IPS DF 6.9 (cell line): ENCODE results near the gene DHX36.

ENCODE experiments used
- DNase-seq: peaks from one replicate; pipeline ENCODE4 v3.0.0-alpha.2; 2013; ENCODE audit warnings: low read depth, low spot score
- H3K27ac ChIP-seq: one replicate; pipeline ENCODE4 v1.5.1; 2013; ENCODE audit warnings: low read length, control low read depth
- H3K27me3 ChIP-seq: 2 replicates; pipeline ENCODE4 v1.6.1; 2013; ENCODE audit warnings: mild to moderate bottlenecking, low read length; ENCODE audit not compliant: control insufficient read depth, insufficient read depth
- H3K36me3 ChIP-seq: 2 replicates; pipeline ENCODE4 v1.6.1; 2013; ENCODE audit warnings: low read length; ENCODE audit not compliant: control insufficient read depth, insufficient read depth
- H3K4me1 ChIP-seq: 2 replicates; pipeline ENCODE4 v1.6.1; 2013; ENCODE audit warnings: low read length; ENCODE audit not compliant: control insufficient read depth, insufficient read depth
- H3K4me3 ChIP-seq: 2 replicates; pipeline ENCODE4 v1.5.1; 2013; ENCODE audit warnings: mild to moderate bottlenecking, low read length
- H3K9me3 ChIP-seq: 2 replicates; pipeline ENCODE4 v1.6.1; 2013; ENCODE audit warnings: low read length, inconsistent platforms; ENCODE audit not compliant: control insufficient read depth, insufficient read depth
- WGBS: extraction: QIAGEN DNeasy Blood & Tissue Kit; methylation state at CpG from one replicate; pipeline ENCODE4 v1.1.7; 2013; ENCODE audit warnings: mixed read lengths, missing lambda C conversion rate; ENCODE audit not compliant: insufficient read length, insufficient coverage; 5-methylcytosine and 5-hydroxymethylcytosine counted together

DHX36 gene

GRCh38 chr3:154228561-154229216, 95.6 kb downstream of the DHX36 start:
- H3K27ac ChIP-seq: no peak overlapping the region
- no peak overlapping the region for H3K4me3 ChIP-seq
- no peaks in the 10 kb centered on the region for H3K36me3 ChIP-seq
- no CpG with 5 or more reads among the region's 6 CpGs for WGBS
- DNase-seq: no peak
- H3K27me3 ChIP-seq: no peaks in the 10 kb centered on the region
- H3K4me1 ChIP-seq: no peaks in the 10 kb centered on the region; the same call in 1 of the 2 replicates
- no peaks in the 10 kb centered on the region for H3K9me3 ChIP-seq

GRCh38 chr3:154227531-154227930, 96.8 kb downstream of the DHX36 start:
- Histone ChIP-seq H3K27me3 (no peaks in the 10 kb centered on the region), H3K36me3 (no peaks in the 10 kb centered on the region), H3K27ac (no peak overlapping the region), H3K9me3 (no peaks in the 10 kb centered on the region), H3K4me1 (no peaks in the 10 kb centered on the region; the same call in 1 of the 2 replicates), H3K4me3 (no peak overlapping the region)
- WGBS: no CpG with 5 or more reads among the region's 3 CpGs
- DNase-seq: no peak

GRCh38 chr3:154225536-154225935, 98.8 kb downstream of the DHX36 start:
- DNase-seq: no peak
- no CpG with 5 or more reads among the region's 2 CpGs for WGBS
- Histone ChIP-seq H3K36me3 (no peaks in the 10 kb centered on the region), H3K9me3 (no peaks in the 10 kb centered on the region), H3K4me3 (no peak overlapping the region), H3K27me3 (no peaks in the 10 kb centered on the region), H3K27ac (no peak overlapping the region), H3K4me1 (no peaks in the 10 kb centered on the region)

- no peaks in the 10 kb centered on the region for H3K36me3 ChIP-seq
- no peak for DNase-seq
- no peak overlapping the region for H3K4me3 ChIP-seq
- H3K4me1 ChIP-seq: no peaks in the 10 kb centered on the region
- no peaks in the 10 kb centered on the region for H3K27me3 ChIP-seq
- no peaks in the 10 kb centered on the region for H3K9me3 ChIP-seq
- no peak overlapping the region for H3K27ac ChIP-seq
Observed at GRCh38 chr3:154224866-154225265, 99.4 kb downstream of the DHX36 start.

- no peak for DNase-seq
- no peaks in the 10 kb centered on the region for H3K27me3 ChIP-seq
- H3K9me3 ChIP-seq: no peaks in the 10 kb centered on the region
- H3K27ac ChIP-seq: no peak overlapping the region
- H3K4me1 ChIP-seq: no peaks in the 10 kb centered on the region
- no peak overlapping the region for H3K4me3 ChIP-seq
- H3K36me3 ChIP-seq: no peaks in the 10 kb centered on the region
- no CpG with 5 or more reads among the region's 6 CpGs for WGBS
Observed at GRCh38 chr3:154224366-154224765, 99.9 kb downstream of the DHX36 start.

GRCh38 chr3:154223519-154223918, 100.8 kb downstream of the DHX36 start:
- H3K9me3 ChIP-seq: no peaks in the 10 kb centered on the region
- no peaks in the 10 kb centered on the region for H3K36me3 ChIP-seq
- H3K27ac ChIP-seq: no peak overlapping the region
- no peak overlapping the region for H3K4me3 ChIP-seq
- H3K4me1 ChIP-seq: no peaks in the 10 kb centered on the region
- H3K27me3 ChIP-seq: no peaks in the 10 kb centered on the region
- no peak for DNase-seq
